Measurements from ENCODE around the gene STARD3.
A peak's percentile ranks its signal among the peaks of the same experiment; 100 is the strongest.

Gene STARD3

DNA sequence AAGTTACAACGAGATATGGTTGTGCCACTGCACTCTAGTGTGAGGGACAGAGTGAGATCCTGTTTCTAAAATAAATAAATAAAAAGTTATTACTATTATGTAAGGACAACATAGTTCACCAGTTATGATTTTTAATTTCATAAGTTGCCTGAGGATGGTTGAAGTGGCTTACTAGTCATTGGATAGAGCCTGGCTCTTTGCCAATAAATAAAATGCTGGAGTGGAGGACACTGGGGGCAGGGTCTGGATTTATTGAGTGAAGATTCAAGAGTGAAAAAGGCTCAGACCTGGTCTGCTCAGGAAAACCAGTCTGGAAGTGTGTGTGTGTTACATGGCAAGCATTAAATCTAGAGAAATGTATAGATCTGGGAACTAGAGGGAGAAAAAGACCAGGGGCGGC is 2.1 kb downstream of the STARD3 start:
- no peak for DNase-seq (ENCODE audit: low read depth in 2 of 2)

DNA sequence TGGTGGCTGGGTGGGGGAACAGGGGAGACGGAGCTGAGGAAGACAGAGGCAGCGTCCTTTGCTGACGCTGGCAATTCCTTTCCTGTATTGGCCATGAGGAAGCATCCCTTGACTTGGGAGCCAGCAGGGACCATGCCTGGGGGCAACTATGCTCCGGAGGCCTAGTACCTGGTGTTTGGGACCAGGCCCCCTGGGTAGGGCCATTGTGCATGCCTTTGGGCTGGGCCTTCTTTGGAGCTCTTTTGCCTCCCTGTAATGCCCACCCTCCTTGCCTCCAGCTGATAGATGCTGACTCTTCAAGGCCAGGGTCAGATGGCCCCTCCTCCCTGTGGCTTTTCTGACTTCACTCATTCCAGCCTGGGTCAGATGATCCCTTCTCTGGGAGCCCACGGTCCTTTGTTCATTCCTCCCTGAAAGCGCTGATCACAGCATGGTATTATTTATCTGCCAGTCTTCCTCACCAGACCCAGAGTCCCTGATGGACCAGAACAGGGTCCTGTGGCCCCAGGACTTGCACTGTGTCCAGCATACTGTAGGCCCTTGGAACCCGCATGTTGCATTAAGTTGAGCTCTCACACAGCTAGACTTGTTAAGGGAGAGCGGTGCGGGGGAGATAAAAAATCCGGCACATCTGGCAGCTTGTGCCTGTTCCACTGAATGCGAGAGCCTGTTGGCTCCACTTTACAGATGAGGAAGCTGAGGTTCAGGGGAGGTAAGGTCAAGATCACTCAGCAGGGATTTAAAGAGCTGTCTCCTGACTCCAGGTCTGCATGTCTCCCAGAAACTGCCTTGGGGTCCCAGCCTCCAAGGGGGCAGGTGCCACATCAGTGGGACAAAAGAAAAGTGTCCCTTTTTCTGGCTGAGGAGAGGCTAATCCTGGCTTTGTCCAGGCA is 2.9 kb downstream of the STARD3 start:
- DNase-seq (ENCODE audit: low read depth in 2 of 2) = no peak

DNA sequence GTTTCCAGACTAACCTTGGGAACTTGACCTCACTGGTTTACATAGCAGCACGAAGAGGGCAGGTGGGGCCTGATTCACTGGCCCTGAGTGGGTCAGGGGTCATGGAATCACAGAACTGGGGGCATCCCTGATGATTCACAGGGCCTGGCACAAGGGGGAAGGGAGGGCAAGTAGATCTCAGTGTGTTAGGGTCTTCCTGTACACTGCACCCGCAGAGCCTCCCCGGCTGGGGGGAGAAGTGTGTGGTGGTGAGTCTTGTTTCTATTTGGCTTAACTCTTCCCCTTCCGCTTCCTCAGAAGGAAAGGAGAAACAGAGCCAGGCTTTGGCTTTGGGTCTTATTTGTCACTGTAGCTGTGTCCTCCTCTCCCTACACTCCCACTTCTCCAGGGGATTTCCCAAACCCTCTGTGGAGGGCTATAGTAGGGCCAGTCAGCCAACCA is 3.7 kb downstream of the STARD3 start:
- no peak for DNase-seq (ENCODE audit: low read depth in 2 of 2)

DNA sequence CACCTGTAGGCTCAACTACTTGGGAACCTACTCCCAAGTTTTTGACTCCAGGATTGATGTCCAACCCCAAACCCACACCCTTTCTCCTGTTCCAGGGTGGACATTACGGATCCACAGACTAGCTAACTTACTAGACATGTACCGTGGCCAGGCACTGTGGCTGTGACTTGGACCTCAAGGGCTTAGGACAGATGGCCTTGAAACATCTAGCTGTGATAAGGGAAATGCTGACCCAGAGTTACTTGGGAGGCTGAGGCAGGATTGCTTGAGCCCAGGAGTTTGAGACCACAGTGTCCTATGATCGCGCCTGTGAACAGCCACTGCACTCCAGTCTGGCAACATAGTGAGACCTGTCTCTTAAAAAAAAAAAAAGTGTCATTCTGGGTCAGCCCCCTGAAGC is 4.2 kb downstream of the STARD3 start:
- no peak for DNase-seq (ENCODE audit: low read depth in 2 of 2)

DNA sequence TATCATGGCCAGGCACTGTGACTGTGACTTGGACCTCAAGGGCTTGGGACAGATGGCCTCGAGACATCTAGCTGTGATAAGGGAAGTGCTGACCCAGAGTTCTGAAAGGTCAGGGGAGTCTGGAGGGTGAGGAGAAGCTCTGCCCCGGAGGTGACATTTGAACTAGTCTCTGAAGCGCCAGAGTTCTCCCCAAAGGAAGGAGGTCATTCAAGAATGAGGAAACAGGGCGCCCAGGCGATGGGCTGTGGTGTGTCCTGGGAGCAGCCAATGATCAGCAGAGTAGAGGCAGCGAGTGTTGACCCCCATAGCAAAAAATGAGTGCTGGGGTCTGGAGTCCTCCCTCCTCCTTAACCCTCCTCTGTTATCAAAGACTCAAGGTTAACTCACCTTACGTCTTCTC is 4.9 kb downstream of the STARD3 start:
- DNase-seq (ENCODE audit: low read depth in 2 of 2) = no peak

DNA sequence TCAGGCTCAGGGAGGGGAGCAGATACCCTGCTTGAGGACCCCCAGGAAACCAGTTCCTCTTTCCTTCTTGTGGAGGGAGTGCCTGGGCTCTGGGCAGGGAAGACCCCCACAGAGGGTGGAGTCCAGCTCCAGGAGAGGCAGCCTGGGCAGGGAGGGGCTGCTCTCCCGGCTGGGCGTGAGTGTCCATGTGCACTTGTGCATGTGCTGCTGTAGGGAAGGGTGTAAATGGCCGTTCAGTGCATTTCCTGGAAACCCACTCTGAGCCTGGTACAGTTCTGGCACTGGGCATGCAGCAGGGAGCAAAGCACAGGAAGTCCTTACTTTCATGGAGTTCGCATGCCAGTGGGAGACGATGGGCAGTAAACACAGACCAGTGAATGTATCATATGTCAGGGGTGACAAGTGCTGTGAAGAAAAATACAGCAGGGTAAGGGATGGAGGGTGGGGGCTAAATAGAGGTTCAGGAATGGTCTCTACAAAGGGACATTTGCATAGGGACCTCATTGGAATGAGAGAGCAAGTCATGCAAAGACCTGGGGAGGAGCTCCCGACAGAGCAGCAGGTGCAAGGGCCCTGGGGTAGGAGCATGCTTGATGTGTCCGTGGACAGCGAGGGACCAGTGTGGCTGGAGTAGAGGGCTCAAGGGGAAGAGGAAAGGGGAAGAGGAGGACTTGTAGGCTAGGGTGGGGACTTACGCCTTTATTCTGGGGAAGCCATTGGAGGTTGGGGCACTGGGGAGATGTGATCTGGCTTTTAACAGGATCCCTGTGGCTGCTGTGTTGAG is 5.5 kb downstream of the STARD3 start:
- no peak for DNase-seq (ENCODE audit: low read depth in 2 of 2)

DNA sequence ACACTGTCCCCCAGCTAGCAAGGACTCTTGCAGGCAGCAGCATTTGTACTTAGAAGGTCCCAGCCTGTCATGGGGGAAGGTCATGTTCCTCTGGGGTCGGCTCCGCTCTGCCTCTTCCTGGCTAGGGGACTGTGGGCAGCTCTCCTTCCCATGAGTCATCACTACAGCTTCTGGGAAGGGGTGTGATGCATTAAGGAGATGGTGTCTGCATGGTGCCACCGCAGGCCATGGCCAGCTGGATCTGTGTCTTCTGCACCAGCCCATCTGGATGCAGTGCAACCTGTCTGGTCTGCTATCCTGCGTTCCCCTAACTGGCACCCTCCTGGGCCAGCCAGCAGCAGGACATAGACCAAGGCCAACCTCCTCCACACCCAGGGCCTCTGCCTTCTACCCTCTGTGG is 6.3 kb downstream of the STARD3 start:
- no peak for DNase-seq (ENCODE audit: low read depth in 2 of 2)

DNA sequence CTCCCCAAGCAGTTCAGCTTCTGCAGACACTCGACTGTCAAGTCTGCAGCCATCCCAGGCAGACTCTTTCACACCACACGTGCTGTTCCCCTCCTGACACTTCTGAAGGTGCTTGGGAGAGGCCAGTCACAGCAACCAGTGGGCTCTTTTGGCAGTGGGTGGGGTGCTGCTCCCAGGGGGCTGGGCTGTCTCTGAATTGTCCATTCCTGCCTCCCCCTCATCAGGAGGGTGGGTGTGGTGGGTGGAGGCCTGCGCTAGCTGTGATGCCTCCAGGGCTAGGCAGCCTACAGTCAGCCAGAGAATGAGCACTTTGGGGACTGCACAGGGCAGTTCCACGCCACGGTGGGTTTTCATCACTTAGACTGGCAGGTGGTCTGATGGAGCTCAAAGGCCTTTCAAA is 10.3 kb downstream of the STARD3 start:
- no peak for DNase-seq (ENCODE audit: low read depth in 2 of 2)

DNA sequence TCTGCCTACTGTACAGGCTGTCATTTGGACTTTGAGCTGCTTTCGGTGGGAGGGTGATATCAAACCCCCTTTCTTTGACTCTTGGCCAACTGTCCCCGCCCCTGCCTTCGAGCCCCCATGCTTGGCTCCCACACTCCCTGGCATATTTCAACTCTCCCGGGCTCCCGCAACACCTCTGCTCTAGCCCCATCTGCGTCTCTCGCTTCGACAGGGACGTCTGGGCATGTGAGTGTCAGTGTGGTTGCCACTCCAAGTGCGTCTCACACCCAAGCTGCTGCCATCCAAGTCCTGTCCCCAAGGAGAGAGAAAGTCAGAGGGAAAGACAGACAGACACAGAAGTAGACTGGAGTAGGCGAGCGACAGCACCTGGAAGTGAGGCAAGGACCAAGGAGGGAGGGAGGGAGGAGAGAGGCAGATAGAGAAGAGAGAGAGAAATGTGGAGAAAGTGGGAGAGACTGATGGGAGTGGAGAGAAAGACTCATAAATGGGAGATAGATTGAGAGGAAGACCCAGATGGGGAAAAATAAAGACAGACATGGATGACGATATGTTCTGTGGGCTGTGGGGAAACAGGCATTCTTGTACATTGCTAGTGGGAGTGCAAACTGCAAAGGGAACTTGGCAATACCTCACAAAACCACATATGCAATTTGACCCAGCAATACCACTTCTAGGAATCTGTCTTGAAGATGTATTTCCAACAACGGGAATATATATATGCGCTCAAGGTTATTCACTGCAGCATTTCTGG is 11.8 kb downstream of the STARD3 start:
- DNase-seq (ENCODE audit: low read depth in 2 of 2) = no peak

DNA sequence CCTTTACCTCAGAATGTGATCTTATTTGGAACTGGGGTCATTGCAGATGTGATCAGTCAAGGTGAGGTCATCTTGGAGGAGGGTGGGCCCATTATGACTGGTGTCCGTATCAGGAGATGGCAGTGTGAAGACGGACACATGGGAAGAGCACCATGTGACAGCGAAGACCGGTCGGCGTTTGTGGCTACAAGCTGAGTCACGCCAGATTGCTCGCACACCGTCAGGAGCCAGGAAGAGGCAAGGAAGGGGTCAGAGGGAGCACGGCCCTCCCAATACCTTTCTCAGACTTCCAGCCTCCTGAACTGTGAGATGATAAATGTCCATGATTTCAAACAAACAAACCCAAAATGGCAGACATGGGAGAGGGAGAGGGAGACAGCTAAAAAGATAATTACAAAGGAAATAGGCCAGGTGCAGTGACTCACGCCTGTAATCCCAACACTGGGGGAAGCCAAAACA is 13.2 kb downstream of the STARD3 start:
- DNase-seq (ENCODE audit: low read depth in 2 of 2) = no peak

DNA sequence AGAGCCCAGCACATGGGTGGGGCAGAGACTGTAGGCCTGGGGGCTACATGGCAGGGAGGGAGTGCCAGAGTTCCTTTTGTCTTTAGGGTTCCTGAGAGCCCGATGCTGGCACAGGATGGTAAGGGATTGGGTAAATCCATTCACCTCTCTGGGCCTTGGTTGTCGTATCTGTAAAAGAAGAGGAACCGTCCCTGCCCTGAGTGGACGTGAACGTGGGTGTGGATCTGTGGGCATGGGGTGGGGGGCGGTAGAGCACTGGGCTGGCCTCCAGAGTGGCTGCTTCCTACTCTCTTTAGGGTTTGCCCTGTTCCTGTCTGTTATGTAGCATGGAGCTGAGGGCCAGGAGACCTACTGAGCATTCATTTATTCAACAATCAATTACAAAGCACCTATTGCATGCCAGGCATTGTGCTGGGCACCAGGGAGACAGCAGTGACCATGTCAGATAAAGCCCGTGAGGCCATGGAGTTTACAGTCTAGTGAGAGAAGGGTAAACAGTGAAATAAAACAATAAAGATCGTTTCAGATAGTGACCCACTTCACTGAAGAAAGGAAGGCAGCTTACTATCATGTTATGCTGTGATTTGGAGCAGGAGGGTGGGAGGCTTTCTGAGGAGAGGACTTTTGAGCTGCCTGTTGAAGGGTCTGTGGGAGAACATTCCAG is 15.1 kb downstream of the STARD3 start:
- no peak for DNase-seq (ENCODE audit: low read depth in 2 of 2)

DNA sequence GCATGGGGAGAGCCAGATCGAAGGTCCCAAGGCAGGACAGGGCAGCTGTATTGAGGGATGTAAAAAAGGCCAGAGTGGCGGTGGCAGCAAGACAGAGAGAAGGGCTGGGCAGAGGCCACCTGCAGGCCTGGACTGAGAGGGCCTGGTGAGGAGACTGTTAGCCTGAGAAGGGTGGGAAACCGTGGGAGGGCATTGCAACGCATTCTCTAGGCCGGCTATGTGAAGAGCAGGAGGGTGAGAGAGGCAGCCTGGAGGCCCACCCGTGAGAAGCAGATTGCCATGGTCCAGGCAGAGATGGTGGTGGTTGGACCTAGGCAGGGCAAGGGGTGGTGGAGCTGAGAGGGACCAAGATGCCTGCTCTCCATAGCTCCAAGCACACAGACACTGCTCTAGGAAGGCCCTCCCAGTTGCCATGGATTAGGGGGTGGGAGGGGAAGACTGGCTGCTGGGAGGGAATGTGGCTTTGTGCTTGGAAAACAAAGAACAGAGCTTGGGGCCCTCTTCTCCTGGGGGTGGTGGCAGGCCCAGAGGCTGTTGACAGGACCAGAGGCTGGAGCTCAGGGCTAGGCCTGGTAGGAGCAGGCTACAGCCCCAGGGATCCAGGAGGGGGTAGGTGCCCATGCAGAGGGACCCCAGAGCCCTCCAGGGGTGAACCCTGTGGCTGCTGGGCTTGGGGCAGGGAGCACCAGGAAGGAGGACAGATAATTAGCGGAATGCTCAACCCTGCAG is 15.8 kb downstream of the STARD3 start:
- no peak for DNase-seq (ENCODE audit: low read depth in 2 of 2)

DNA sequence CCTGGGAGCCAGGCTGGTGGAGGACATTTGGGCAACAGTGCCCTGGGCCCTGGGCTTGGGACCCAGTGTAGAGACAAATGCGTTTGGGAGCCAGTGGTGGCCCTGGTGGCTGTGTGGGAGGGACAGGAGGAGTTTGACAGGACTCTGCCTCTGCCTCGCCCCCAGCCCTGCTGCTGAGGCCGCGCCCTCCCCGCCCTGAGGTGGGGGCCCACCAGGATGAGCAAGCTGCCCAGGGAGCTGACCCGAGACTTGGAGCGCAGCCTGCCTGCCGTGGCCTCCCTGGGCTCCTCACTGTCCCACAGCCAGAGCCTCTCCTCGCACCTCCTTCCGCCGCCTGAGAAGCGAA is 16.3 kb downstream of the STARD3 start:
- no peak for DNase-seq (ENCODE audit: low read depth in 2 of 2)

DNA sequence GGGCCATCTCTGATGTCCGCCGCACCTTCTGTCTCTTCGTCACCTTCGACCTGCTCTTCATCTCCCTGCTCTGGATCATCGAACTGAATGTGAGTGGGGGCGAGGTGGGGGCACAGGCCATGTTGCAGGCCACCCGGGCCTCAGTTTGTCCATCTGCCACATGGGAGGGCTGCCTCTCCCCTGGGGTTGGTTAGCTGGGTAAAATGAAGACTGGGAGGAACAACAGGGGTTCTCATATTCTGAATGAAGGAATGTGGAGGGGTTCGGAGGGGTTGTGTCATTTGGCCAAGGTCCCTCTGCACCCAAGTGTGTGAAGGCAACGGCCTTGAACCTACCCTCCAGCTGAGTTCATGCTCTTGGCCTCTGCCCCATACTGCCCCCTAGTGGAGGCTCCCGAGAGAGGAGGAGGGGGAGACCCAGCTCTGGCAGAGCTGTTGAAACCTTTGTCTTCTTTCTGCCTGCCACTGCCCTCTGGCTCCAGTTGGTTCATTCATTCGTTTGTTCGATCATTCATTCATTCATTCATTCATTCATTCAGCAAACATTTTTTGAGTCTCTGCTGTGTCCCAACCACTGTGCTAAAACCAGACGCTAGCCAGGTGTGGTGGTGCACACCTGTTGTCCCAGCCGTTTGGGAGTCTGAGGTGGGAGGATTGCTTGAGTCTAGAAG is 16.9 kb downstream of the STARD3 start:
- peak; percentile 28 to 60 for DNase-seq (ENCODE audit: low read depth in 2 of 2)

DNA sequence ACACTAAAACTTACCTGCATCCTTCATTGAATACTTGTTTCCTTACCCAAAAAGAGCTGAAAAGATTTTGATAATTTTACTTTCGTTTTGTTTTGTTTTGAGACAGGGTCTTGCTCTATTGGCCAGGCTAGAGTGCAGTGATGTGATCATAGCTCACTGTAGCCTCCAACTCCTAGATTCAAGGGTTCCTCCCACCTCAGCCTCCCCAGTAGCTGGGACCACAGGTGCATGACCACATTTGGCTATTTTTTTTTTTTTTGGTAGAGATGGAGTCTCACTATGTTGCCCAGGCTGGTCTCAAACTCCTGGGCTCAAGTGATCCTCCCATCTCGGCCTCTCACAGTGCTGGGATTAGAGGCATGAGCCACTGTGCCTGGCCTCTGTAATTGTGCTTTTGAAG is 18.2 kb downstream of the STARD3 start:
- no peak for DNase-seq (ENCODE audit: low read depth in 2 of 2)

DNA sequence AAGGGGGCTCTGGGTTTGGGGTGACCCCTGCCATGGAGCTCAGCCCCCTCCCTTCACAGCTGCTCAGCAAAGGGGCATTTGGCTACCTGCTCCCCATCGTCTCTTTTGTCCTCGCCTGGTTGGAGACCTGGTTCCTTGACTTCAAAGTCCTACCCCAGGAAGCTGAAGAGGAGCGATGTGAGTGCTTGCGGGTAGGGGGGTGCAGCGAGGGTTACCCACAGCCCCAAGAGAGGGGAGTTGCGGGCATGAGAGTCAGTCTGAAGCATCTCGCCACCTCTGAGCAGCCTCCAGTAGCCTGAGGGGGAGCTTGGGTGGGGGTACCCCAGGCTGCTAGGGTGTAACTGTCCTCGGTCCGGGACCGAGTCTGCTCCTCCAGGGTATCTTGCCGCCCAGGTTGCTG is 21.4 kb downstream of the STARD3 start:
- DNase-seq (ENCODE audit: low read depth in 2 of 2) = no peak

DNA sequence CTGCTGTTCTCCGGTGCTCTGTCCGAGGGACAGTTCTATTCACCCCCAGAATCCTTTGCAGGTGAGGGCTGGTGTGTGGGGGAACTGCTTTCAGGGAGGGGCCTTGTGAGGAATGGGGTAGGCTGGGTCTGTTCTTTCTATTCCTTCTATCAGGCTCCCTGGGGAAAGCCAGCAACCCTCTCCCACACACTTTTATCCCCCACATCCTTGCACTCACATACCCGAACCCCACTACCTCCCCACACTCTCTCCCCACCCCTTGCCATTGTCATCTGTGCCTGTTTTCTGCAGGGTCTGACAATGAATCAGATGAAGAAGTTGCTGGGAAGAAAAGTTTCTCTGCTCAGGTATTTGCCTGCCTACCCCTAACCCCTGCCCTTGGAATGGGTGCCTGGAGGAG is 21.8 kb downstream of the STARD3 start:
- no peak for DNase-seq (ENCODE audit: low read depth in 2 of 2)

DNA sequence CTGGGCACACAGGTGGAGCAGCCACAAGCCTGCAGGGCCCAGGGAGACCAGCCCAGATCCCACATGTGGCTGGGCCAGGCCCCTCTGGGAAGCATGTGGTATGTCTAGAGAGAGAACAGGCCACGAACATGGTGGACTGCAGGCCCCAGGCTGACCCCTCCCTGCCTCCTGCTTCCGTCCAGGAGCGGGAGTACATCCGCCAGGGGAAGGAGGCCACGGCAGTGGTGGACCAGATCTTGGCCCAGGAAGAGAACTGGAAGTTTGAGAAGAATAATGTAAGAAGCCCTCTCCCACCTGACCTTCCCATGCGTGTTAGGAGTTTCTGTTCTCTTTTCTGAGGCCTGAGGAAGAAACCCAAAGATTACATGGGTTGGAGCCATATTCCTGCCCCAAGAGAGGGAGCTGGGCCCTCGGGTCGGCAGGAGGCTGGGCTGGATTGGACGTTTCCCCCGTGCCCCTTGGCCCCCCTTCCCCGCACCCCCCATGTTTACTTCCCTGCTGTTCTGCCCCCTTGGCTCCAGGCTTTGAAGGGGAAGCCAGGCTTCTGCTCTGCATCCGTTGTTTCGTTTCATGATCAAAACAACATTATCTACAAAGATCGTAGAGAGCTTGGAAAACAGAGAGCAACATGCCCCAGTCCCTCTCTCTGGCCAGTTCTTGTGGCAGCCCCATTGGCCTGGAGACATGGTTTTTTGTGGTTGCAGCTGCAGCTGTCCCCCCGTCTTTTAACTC is 22.5 kb downstream of the STARD3 start:
- no peak for DNase-seq (ENCODE audit: low read depth in 2 of 2)

DNA sequence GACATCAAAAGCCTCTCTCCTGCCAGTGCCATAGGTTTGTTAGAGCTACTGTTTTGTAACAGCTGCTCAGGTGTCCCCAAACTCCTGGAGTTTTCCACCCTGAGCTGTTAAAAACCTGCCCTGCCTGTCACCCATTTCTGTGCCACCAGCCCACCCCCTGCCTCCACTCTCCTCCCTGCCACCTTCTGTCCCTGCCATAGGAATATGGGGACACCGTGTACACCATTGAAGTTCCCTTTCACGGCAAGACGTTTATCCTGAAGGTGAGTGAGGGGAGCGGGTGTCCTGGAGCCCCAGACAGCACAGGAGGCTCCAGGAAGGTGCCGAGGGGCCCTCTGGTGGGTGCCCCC is 23.0 kb downstream of the STARD3 start:
- no peak for DNase-seq (ENCODE audit: low read depth in 2 of 2)
